Measurements from ENCODE around the gene FOXL2. TPM values are rescaled to one million over a fixed set of nuclear protein-coding genes. Genes with fewer than 3 reads are reported as not detected.

FOXL2 gene
- polyA plus RNA-seq, 1 donor = not detected

DNA sequence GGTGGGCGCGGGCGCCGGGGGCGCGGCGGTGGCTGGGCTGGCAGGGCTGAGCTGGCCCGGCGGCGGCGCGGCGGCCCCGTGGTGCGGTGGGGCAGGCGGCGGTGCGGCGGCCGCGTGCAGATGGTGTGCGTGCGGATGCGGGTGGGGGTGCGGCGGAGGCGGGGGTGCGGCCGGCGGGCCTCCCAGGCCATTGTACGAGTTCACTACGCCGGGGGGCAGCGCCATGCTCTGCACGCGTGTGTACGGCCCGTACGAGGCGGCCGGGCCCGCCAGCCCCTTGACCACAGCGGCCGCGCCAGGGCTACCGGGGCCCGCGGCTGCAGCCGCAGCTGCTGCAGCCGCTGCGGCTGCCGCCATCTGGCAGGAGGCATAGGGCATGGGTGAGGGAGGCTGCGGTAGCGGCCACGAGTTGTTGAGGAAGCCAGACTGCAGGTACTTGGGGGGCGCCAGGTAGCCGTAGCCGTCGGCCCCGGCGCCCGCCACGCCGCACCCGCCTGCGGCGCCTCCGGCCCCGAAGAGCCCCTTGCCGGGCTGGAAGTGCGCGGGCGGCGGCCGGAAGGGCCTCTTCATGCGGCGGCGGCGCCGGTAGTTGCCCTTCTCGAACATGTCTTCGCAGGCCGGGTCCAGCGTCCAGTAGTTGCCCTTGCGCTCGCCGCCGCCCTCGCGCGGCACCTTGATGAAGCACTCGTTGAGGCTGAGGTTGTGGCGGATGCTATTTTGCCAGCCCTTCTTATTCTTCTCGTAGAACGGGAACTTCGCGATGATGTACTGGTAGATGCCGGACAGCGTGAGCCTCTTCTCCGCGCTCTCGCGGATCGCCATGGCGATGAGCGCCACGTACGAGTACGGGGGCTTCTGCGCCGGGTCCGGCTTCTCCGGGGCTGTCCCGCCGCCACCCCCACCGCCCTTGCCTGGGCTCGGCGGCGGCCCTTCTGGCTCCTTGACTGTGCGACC, 951 bp downstream of the FOXL2 start:
- no peak for DNase-seq

DNA sequence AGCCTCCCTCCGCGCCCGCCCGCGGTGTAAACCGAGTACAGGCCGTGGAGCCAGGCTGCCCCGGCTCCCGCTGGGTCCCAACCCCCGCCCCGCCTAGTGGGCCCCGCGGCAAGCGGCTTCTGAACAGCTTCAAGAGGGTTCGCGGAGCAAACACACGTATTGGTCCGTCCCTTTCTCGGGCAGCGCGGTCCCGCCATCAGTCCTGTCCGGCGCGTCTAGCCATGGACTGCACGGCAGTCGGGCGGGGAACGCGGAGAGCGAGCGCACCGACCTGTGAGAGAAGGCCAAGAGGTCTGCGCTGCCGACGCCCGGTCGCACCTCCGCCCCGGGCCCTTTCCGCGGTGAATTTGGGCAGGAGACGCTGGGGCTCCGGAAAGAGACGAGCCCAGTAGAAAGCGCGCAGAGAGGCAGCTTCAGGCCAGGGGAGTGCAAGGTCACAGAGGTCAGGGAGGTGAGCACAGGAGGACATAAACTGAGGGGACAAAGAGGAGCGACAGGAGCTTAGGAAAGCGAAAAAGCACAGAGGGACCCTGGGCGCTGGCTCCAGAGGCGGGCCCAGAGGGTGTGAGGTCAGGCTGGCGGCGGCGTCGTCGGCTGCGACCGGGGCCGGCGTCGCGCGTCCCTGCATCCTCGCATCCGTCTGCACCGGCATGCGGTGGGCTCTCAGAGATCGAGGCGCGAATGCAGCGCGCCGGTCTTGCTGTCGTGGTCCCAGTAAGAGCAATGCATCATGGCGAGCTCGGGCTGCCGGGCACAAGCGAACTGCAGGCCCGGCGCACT, 1.8 kb downstream of the FOXL2 start:
- no peak for DNase-seq

DNA sequence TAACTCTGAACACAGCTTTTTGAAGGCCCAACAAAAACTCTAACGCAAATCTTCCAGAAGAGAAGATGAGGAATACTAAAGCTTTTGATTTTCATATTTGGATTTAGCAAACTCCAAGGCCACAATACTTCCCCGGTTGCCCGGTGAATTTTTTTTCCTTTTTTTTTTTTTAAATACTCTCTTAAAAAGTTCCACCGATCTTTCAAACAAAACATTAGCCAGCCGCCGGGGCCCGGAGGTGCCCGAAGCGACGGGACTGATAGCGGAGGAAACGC, 2.3 kb downstream of the FOXL2 start:
- DNase-seq = no peak

DNA sequence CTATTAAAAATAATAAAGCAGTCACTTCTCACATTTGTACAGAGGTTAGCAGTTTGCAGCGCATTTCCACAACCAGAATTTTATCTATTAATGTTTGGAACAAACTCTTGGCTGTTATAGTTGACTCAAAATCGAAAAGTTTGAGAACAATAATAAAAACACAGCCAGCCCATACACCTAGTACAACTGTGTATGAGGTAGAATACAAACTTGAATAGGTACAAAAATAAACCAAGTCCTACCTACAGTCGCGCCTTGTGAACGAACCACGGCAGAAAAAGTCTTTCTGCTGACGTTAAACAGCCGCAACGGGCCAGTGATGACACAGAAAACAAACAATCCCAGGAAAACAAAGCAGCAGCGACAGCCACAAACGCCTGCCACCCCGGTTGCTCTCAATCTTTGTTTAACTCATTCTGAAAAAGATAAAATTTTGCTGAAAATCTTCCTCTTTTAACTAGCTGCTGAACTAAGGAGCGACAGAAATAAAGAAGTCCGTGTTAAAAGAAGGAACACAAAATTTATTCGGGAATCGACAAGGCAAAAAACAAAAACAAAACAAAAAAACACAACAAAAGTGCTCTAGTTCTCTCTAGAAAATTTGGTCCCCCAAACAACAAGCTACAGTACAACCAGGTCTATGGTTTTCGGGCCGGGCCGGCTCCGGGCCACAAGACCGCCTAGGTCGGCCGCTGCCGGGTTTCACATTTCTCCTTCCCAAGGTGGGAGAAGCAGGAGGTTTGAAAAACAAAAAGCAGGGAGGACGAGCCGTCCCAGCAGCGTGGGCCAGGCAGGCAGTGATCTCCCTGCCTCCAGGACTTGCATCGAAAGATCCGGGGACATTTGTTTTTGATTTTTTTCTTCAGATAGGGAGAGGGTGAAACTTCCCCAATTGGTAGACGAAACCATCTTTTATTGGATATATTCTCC, 2.9 kb downstream of the FOXL2 start:
- no peak for DNase-seq

DNA sequence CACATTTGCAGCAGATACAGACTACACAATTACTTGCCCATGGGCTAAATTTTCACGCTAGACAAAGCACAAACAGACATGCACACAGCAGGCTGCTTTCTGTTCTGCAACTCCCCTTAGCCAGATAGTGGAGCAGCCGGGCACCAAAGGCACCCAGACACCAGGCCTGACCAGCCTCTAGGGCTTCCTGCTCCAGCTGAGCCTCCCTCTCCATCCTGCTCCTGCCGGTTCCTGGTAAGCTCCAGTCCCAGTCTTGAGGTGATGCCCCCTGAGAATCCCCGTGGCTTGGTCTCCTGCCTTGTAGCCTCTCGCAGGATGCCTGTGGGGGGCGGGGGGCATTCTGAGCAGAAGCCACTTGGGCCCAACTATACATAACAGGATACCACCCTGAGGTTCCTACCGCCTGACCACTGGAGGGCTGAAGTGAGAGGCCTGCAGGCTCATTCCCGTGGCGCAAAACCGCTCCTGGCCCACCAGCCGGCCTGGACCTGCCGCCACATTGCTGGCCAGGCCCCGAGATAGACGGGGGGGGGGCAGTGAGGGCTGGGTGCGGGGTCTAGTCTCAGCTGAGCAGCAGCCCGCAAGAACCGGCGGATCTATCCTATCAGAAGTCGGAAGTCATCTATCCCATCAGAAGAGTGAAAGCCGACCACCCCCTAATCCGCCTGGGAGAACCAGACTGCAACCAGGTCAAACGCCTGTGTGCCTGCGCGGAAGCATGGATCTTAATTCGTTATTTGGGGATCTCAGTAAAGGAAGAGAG, 3.9 kb downstream of the FOXL2 start:
- no peak for DNase-seq

DNA sequence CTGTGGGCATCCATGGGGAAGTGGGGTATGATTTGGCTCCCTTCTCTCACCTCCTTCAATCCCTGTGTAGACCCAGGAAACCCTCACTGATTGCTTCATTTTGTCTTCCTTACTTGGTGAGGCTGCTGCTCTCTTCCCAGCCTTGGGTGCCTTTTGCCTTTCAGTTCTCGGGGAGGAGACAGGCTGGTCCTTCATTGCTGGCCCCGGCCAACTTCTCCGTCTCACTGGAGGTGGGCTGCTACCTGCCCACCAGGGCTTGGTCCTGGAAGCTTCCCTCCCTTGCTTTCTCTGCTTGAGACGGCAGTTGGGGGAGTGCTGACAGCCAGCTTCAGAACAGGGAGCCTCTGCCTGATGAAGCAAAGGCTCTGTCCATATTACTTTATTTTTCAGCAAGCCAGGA, 4.7 kb downstream of the FOXL2 start:
- no peak for DNase-seq

DNA sequence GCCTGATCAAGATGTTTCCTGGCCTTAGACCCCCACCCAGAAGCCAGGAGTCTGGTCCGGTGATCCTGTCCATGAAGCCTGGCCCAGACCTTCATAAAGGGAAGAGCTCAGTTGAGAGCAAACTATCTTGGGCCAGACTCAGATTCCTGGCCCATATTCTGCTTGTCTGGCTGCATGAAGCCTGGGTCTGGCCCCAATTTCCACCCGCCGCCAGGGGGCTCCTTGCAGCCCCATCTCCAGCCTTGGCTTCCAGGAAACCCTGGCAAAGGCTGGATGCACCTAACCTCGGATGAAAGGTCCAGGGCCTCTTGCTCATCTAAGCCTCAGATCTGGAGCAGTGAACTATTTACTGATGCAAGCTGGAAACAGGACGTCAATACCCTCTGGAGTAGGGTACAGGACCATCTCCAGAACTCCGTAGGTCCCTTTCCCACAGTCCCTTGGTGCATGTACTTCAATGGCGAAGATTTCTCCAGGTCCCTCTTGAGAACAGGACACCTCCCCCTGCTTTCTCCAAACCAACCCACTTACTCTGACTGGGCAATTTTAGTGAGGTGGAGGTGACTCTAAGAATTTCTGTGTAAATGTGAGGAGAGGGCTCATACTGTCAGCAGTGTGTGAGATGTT, 5.6 kb downstream of the FOXL2 start:
- no peak for DNase-seq

DNA sequence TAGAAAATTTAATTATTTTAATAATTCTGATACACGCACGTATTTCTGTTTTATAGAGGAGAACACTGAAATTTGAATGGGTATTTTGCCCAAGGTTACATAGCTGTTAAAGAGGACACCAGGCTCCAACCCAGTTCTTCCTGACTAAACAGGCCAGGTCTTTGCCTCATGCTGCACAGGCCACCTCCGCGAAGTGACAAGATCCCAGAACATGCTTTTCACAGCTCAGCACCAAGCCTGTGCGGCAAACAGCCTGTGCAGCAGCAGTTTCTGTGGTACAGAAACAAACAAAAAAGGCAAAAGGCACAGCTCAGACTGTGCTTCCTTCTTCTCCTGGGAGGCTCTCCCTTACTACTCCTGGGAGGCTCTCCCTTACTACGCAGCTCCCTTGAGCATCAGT, 6.5 kb downstream of the FOXL2 start:
- DNase-seq = no peak

DNA sequence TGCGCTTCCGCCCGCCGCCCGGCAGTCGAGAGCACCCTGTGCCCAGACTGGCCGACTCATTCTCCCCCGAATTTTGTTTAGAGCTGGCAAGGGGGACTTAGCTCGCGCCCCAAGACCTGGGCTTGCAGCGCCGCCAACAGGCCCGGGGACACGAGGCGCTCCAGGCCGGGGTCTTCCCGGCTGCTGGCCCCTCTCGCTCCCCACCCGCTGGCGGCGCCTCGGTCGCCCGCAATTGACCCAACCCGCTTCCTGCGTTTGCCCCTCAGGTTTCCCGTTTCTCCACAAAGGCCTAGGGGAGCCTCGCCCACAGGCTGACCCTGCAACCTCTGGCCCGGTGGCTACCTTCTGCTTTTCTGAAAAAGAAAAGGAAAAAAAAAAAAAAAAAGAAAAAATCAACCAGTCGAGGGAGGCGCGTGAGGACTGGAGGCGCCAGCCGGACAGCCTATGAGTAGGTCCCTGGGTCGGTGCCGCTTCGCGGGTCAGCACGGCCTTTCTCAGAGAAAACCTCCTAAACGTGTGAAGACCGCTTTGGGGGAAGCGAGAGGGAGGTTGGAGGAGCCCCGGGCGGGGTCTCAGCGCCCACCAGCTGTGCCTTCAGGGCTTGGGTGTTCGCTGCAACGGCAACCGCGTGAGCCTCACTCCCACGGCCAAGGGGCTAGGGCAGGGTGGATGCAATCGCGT, 7.2 kb downstream of the FOXL2 start:
- no peak for DNase-seq

DNA sequence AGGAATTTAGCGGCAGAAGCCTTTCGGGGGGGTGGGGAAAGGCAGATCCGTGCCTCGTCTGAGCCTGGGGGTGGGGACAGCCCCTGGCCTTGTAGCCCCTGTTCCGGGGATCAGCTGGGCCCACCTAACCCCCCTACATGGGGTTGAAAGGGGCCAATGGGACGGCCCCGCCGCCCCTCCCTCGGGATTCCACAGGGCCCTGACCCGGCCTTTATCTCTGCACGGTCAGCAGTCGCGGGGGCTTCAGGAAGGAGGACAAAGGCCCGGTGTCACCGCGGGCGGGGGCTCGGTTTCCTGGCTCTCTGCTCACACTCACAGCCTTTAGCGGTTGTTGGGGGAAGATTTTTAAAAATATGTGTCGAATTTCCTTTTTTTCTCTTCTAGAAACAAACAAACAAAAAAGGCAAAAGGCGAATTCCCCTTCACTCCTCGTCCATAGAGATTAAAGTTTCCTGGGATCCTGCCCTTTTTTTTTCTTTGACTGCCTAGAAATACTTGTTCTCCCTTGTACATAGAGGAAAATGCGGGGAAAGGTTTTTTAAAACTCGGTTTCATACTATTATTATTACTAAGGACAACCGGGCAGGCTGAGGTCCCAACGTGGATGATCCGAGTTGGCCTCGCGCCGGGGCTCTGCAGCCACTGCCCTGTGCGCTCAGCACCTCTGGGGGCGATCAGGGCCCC, 7.9 kb downstream of the FOXL2 start:
- no peak for DNase-seq

DNA sequence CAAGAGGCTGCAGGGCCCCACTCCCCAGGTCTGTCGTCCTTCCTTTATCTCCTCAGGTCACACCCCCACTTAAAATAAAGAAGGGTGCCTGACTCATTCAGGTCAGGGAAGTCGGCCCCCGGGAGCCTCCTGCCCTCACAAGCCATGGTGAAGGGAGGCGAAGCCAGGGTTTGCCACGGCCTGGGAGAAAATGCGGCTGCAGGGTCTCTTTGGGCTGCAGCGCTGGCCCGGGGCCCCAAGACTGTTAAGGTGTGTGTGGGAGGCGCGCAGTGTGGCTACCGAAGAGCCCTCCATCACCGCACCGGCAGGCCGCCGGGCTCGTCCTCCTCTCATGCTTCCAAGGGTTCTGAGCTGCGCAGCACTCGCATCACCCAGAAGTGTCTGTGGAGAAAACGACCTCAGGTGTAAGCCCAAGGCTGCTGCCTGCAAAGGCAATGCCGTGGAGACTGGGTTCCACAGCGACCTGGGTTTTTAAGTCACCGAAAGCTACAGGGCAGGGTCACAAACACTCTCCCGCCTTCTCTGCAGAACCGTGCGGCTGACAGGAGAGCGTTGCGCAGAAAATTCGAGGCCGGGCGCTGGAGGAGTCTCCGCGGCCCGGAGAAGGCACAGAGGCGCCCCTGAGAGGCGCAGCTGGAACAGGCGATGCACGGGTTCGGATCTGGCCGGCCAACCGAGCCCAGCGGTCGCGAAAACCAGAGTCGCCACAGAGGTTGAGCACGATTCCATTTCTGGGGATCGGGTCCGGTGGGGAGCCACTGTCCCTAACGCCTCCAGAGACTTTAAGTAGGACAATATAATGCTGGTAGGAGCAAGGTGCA, 8.7 kb downstream of the FOXL2 start:
- no peak for DNase-seq

DNA sequence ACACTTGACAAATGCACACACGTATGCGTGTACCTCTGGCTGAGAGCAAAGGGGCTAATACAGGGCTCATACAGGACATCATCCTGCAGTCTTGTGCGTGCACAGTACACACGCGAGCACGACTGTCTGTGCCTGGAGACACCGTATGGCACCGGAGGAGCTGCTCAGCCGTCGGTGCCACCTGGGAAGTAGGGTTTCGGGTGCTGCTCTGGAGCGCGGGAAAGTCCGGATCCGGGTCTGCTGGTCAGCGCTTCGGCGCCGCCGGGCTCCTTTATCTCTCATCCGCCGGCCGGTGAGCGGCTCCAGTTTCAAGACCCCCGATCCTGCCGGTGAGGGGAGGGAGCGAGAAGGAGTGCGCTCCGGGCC, 9.3 kb downstream of the FOXL2 start:
- no peak for DNase-seq

DNA sequence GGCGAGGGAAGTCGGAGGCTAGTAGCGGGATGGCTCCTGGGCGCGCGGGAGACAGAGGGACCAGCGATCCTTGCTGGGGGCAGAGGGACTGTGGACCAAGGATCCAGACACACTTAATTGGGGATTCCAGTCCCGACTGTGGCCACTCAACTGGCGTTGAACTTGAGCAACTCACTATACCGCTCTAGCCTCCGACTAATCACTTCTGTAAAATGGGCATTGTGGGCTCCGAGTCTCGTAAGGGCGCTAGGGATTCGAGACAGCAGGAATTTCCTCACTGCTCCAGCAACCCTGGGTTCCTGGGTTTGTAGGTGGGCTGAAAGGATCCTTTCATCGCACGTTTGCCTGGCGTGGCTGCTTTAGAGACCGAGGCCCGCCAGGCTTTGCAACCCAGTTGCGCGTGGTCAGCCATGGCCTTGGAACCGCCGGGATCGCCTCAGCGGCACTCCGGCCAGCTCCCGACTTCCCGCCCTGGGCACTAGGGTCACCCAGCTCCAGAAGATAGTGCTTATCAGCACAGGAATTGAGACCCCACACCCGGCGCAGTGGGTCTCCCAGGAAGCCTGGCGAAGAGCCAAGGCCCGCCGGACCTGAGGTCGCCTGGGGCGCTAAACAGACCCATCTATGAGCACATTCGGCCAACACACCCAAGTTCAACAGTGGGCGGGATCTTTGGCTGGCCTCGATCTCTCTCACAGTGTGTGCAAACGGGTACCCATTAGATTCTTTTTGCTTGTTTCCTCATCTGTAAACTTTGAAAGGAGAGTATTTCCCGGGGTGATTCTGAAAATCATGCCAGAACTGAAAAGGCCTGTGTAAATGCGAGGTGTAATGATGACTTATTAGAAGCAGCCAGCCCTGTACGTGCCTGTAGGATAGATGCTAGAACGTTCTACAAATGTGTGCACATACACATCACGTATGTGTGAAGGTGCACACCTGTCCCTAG, 9.9 kb downstream of the FOXL2 start:
- no peak for DNase-seq

DNA sequence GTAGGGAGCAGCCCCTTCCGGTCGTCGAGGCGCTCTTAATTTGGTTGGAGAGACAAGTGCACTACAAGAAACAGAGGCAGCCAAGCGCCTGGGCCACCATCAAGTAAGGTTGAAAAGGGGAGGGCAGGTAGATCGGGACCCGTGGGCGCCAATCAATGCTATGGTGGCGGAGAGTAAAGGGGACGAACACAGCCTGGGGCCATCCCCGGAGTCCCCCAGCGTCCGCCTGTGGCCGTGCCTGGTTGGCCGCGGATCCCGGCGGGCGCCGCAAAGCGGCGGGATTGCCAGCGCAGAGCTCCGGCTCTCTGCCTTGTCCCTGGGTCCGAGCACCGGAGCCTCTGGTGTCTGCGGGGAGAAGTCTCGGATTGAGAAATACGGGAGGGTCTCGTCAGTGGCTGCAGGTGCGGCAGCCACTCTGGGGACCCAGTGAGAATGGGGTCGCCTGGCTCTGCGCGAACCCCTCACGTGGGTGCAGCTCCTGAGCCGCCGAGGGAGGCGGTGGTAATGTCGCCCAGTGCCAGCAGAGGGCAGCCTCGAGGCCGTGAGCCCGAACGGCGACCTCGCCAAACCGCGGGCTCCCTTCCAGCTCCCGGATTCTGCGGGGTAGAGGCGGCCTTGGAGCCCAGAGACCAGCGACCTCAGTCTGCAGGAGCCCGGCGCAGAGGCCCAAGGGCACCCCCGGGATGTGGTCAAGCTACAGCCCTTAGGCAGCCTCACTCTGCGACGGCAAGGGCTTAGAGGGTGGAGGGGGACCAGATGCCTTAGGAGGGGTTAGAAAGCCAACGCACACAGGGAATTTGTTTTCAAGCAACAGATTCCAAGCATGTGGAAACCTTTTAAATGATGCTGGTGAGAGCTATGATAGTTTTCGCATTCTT, 10.8 kb downstream of the FOXL2 start:
- no peak for DNase-seq

DNA sequence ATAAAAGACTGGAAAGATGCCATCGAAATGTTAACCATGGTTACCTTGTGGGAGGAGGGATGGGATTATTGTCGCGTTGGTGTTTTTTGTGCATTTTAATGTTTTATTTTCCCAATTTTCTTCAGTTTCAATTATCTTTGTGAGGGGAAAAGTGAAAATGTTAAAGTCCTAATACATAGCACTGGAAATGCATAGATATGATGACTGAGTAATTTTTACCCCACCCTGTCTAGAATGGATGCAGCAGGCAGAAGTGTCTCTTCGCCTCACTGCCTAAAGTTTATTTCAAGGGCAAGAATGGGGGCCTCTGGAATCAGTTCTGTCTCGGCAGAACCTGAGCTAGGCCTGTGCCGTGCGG, 11.5 kb downstream of the FOXL2 start:
- no peak for DNase-seq

DNA sequence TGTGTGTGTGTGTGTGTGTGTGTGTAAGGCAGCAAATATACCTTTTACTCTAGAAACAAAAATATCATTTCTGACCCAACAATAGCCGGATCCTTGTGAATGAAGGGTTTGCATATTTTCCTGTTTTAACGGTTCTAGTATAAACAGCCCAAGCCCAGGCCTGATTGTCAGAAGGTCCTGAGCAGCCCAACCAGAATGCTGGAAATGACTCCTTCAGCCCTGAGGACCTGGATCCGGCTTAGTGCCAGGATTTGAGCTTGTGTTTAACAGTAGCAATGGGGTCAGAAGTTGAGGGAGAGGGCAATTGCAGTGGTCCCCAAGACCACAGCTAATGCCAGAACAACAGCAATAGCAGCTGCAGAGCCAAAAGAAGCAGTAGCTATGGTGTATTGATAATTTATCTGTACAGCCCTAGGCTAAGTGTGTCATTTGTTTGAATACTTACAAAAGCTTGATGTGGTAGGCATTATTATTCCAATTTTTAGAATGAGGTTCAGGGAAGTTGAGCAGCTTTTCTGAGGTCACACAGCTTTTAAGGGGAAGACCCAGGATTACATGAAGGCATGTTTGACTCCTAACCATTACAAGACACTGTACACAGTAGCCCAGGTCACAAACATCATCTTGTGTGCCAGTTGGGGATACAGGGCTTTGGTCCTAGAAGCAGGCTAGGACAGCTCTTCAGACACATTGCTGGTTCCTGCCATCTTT, 12.8 kb downstream of the FOXL2 start:
- no peak for DNase-seq
